Activated naive CD4-positive, alpha-beta T cell treated with anti-CD3 and anti-CD28 coated beads, Interleukin-2, amount 50 U/mL, for 72 hours (primary cell): ENCODE data around the gene COL15A1. TPM values are rescaled to one million over a fixed set of nuclear protein-coding genes. Genes with fewer than 3 reads are reported as not detected.

ENCODE experiments used
- ATAC-seq, 2 donors: fragments of 150-1000 bp; cut with Tn5 transposase; 2 replicates each; pipeline ENCODE4 v1.10.0; 2021; ENCODE audit warnings: mild to moderate bottlenecking in 2 of 2, moderate library complexity in 2 of 2
- DNase-seq, 2 donors: peaks; one replicate each; pipeline ENCODE4 v3.0.0; 2021 to 2022; ENCODE audit warnings: low spot score in 2 of 2
- H3K27ac Mint-ChIP-seq, 2 donors: one replicate each; pipeline ENCODE4 v1.8.0; 2022; ENCODE audit warnings: mild to moderate bottlenecking in 2 of 2, mixed read lengths in 2 of 2
- H3K36me3 Mint-ChIP-seq, 2 donors: one replicate each; pipeline ENCODE4 v1.8.0; 2022; ENCODE audit warnings: mixed read lengths in 2 of 2
- H3K9me3 Mint-ChIP-seq, 2 donors: one replicate each; pipeline ENCODE4 v1.8.0; 2022; ENCODE audit warnings: mixed read lengths in 2 of 2
- total RNA-seq, 2 donors: library from RNA; stranded (reverse); gene quantifications; one replicate each; pipeline ENCODE4 v1.2.3, GENCODE V29; 2022

The COL15A1 gene
- total RNA-seq, 2 donors from 2014 or later: 0.11 to 0.23 TPM

GRCh38 chr9:98931600-98932389 lies 11.9 kb upstream of the COL15A1 start:
- H3K36me3 Mint-ChIP-seq: no peaks in the 10 kb centered on the region
- no peak overlapping the region for H3K27ac Mint-ChIP-seq
- ATAC-seq: no peak
- no peaks in the 10 kb centered on the region for H3K9me3 Mint-ChIP-seq
- DNase-seq: no peak

DNA sequence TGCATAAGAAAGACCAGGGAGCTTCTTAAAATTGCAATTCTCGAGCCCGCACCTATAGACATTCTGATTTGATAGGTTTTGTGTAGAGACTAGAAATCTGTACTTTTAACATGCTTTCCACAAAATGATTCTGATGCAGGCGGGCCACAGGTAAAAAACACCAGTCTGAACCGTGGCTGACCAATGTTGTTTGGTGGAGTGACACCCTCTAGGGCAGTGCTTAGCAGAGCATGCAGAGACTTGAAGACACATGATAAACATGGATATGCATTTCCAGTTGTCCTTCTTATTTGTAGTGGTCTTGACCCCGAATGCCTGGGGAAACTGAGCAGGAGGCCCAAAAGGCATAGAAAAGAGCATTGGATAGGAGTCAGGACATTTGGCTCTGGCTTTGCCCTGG lies 10.5 kb upstream of the COL15A1 start:
- no peak overlapping the region for H3K27ac Mint-ChIP-seq
- H3K36me3 Mint-ChIP-seq: no peaks in the 10 kb centered on the region
- H3K9me3 Mint-ChIP-seq: no peaks in the 10 kb centered on the region
- DNase-seq (no peak), ATAC-seq (peak; percentile 36 to 63)

DNA sequence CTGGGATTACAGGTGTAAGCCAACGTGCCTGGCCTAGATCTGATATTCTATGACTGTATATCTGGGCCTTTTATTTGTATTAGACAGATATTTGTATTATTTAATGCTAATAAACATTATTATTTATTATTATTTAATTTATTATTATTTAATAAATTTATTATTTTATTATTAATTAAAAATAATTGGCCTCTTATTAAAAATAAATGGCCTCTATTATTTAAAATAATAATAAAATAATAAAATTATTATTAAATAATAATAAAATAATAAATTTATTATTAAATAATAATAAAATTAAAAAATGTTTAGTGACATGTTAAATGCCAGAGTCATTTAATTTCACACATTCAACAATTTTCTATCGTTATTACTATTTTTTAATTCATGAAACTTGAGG lies 9.8 kb upstream of the COL15A1 start:
- no peak for DNase-seq
- ATAC-seq: no peak
- Mint-ChIP-seq H3K27ac (no peak overlapping the region), H3K9me3 (no peaks in the 10 kb centered on the region), H3K36me3 (no peaks in the 10 kb centered on the region)

DNA sequence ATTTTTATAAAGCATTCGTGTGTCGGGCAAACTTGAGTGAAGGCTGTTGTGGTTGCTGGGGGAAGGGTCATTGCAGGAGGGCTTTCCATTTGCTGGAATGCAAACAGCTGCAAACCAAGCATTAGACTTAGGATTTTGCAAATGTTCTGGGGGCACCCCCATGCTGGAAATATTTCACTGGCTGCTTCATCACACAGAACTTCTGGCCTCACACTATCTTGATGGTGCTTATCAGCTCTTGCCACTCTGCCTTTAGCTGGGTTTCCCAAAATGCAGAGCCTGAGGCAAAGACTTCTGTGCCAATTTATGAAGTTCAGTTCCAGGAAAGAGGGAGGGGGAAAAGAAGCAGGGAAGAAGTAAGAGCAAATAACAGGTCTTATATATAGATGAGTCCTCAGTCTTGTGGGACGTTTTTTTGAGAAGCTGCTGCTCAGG lies 8.6 kb upstream of the COL15A1 start:
- no peak for DNase-seq
- ATAC-seq: no peak
- Mint-ChIP-seq H3K36me3 (no peaks in the 10 kb centered on the region), H3K27ac (no peak overlapping the region), H3K9me3 (no peaks in the 10 kb centered on the region)

DNA sequence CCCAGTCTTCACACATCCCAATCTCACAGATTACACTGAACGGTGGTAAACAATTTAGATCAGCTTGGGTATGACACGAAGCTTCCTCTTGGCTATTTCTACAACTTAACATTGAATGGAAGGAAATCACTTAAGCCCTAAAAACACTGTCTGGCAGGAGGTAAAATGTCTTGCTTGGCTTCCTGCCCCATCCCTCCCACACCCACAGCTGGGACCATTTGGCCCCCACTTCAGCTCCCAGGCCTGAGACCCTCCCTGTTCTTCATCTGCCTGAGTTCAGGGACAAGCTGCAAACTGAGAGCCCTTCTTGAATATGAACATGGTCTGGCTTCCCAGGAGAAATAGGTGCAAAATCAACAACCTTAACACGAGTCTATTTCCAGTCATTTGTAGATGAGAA lies 3.4 kb upstream of the COL15A1 start:
- Mint-ChIP-seq H3K9me3 (no peaks in the 10 kb centered on the region), H3K36me3 (peaks cover 0 to 6% of the 10 kb centered on the region in 2 donors), H3K27ac (no peak overlapping the region)
- DNase-seq: peak in 1 of 2 donors; percentile 23
- no peak for ATAC-seq

- ATAC-seq: no peak
- DNase-seq: peak in 1 of 2 donors; percentile 23
- H3K27ac Mint-ChIP-seq: no peak overlapping the region
- peaks cover 0 to 6% of the 10 kb centered on the region in 2 donors for H3K36me3 Mint-ChIP-seq
- no peaks in the 10 kb centered on the region for H3K9me3 Mint-ChIP-seq
Measured at GRCh38 chr9:98941946-98942523, 1.7 kb upstream of the COL15A1 start.

- Mint-ChIP-seq H3K9me3 (no peaks in the 10 kb centered on the region), H3K36me3 (peaks cover 0 to 6% of the 10 kb centered on the region in 2 donors), H3K27ac (no peak overlapping the region)
- no peak for ATAC-seq
- peak in 1 of 2 donors; percentile 42 for DNase-seq
Measured at GRCh38 chr9:98942906-98943681, 613 bp upstream of the COL15A1 start.

DNA sequence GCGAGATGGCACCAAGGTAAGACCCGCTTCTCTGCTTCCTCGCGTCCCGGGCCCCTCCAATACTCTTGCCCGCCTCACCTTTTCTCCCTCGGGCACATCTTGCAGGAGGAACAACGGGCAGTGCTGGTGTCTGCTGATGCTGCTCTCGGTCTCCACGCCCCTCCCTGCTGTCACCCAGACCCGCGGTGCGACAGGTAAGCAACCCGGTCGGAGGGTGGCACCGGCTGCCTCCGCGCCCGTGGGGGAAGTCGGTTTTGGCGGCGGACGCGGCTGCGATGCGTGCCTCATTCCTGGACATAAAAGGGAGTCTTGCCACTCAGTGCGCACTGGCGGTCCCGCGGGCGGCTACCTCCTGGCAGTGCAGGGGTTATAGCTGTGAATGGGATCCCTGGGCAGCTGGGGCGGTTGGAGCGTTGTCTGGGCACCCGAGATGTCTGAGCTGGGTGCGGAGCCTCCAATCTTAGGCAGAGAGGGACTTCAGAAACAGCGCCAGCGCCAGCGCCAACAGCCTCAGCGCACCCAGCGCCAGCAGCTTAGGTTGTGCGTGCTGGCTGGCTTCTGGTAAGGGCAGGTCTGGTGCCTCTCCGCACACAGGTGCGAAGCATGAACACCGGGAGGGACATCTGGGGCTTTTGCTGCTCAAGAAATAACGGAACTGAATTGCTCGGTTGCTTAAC lies 488 bp downstream of the COL15A1 start:
- ATAC-seq (peak in 1 of 2 donors; percentile 46), DNase-seq (peak; percentile 20 to 26)
- Mint-ChIP-seq H3K27ac (no peak overlapping the region), H3K9me3 (no peaks in the 10 kb centered on the region), H3K36me3 (peaks cover 0 to 6% of the 10 kb centered on the region in 2 donors)

- H3K9me3 Mint-ChIP-seq: no peaks in the 10 kb centered on the region
- DNase-seq: no peak
- peaks cover 0 to 6% of the 10 kb centered on the region in 2 donors for H3K36me3 Mint-ChIP-seq
- ATAC-seq: no peak
- no peak overlapping the region for H3K27ac Mint-ChIP-seq
Measured at GRCh38 chr9:98944734-98945074, 997 bp downstream of the COL15A1 start.

DNA sequence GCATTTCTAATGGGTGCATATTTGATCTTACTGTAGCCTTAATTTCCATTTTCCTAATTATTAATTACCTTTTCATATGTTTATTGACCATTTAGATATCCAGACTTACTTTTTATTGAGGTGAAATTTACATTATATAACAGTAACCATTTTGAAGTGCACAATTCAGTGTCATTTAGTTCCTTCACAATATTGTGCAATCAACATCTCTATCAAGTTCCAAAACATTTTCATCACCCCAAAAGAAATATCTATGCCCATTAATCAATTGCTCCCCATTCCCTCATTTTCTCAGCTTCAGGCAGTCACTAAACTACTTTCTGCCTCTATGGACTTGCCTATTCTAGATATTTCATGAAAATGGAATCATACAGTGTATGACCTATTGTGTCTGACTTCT lies 5.9 kb downstream of the COL15A1 start:
- Mint-ChIP-seq H3K27ac (no peak overlapping the region), H3K9me3 (peaks cover 0 to 8% of the 10 kb centered on the region in 2 donors), H3K36me3 (no peaks in the 10 kb centered on the region)
- ATAC-seq: no peak
- no peak for DNase-seq

DNA sequence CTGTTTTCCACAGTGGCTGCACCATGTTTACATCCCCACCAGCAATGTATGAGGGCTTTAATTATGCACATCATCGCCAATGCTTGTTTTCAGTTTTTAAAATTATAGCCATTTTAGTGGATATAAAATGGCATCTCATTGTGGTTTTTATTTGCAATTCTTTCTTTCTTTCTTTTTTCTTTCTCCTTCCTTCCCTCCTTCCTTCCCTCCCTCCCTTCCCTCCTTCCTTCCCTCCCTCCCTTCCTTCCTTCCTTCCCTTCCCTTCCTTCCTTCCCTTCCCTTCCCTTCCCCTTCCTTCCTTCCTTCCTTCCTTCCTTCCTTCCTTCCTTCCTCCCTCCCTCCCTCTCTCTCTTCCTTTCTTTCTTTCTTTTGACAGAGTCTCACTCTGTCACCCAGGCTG lies 6.6 kb downstream of the COL15A1 start:
- DNase-seq: no peak
- no peaks in the 10 kb centered on the region for H3K36me3 Mint-ChIP-seq
- no peak for ATAC-seq
- peaks cover 0 to 8% of the 10 kb centered on the region in 2 donors for H3K9me3 Mint-ChIP-seq
- no peak overlapping the region for H3K27ac Mint-ChIP-seq

GRCh38 chr9:98951967-98952366 lies 8.3 kb downstream of the COL15A1 start:
- Mint-ChIP-seq H3K9me3 (peaks cover 0 to 8% of the 10 kb centered on the region in 2 donors), H3K27ac (no peak overlapping the region), H3K36me3 (no peaks in the 10 kb centered on the region)
- no peak for DNase-seq
- no peak for ATAC-seq

DNA sequence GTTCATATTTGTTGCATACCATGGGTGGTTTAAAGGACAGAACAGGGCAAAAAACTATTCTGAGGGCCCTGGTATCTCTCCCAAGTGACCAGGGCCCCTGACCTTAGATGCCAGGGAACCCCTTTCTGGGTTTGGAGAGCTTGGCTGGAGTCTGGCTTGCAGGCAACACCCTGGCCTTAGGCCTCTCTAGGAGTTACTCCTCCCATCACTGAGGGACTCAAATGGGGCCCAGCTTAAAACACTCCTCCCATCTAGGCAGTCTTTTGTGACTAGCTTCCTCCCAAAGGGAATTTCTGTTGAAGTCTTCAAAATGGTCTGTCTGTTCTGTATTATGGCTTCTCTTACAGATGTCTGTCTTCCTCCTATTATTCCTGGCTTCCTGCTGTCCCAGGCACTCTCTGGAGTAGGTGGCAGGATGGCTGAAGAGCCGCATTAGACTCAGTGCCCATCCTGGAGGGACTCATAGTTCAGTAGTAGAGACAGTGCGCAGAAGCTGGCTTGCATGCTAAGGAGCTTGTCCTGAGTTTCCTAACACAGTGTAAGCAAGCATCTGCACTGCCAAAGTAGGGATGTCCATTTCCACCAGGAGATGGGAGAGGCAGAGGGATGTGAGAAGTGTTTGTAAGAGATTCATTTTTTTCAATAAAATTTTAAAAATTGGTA lies 10.0 kb downstream of the COL15A1 start:
- peaks cover 0 to 12% of the 10 kb centered on the region in 2 donors for H3K9me3 Mint-ChIP-seq
- no peak for DNase-seq
- H3K36me3 Mint-ChIP-seq: peaks cover 0 to 8% of the 10 kb centered on the region in 2 donors
- no peak for ATAC-seq
- H3K27ac Mint-ChIP-seq: no peak overlapping the region

GRCh38 chr9:98954244-98954610 lies 10.5 kb downstream of the COL15A1 start:
- no peak for ATAC-seq
- Mint-ChIP-seq H3K9me3 (peaks cover 0 to 12% of the 10 kb centered on the region in 2 donors), H3K27ac (no peak overlapping the region), H3K36me3 (peaks cover 0 to 8% of the 10 kb centered on the region in 2 donors)
- no peak for DNase-seq

DNA sequence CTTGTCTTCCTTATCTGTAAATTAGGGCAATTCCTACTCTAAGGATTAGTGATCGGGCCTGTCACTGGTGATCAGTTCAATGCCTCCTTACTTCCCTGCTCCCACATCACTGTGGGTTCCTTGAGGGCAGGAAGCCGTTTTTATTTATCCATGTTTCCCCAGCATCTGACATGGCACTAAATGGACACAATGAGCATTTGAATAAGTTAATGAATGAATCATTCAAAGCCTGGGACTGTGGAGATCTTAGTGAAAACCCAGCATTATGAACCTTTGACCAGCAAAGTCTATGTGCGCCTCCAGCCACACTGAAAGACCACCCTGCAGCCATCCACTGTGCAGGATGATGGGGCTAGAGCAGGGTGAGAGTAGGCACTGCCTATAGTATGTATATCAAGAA lies 11.6 kb downstream of the COL15A1 start:
- Mint-ChIP-seq H3K36me3 (peaks cover 0 to 8% of the 10 kb centered on the region in 2 donors), H3K9me3 (peaks cover 0 to 12% of the 10 kb centered on the region in 2 donors), H3K27ac (no peak overlapping the region)
- no peak for DNase-seq
- no peak for ATAC-seq

- Mint-ChIP-seq H3K27ac (no peak overlapping the region), H3K9me3 (peaks cover 0 to 12% of the 10 kb centered on the region in 2 donors), H3K36me3 (peaks cover 0 to 8% of the 10 kb centered on the region in 2 donors)
- no peak for DNase-seq
- ATAC-seq: no peak
Measured at GRCh38 chr9:98957826-98958225, 14.1 kb downstream of the COL15A1 start.
